ENCODE results near the gene TMEM131.
"Not testable (repeated sequence)": the region's sequence is repeated elsewhere in the genome, so short reads cannot be mapped to it uniquely, and the experiment has no call there.

The TMEM131 gene

DNA sequence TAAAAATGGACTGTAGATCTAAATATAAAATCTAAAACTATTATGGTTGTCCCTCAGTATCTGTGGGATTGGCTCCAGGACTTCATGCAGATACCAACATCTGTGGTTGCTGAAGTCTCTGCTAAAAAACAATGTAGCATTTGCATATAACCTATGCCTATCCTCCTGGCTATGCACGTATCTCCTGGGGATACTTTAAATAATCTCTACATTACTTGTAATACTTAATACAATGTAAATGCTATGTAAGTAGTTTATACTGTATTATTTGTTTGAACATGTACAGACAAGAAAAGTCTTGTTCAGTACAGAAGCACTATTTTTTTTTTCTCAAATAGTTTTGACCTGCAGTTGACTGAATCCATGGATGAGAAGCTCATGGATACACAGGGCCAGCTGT lies 147.4 kb downstream of the TMEM131 start:
- DNase-seq = no peak

DNA sequence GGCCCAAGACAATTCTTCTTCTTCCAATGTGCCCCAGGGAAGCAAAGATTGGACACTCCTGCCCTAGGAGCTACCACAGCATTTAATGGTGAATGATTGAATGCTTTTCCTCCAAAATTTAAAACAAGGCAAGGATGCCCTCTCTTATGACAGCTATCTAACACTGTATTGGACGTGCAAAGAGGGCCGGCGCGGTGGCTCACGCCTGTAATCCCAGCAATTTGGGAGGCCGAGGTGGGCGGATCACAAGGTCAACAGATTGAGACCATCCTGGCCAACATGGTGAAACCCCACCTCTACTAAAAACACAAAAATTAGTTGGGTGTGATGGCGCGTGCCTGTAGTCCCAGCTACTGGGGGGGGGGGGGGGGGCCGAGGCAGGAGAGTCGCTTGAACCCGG lies 149.0 kb downstream of the TMEM131 start:
- DNase-seq = not testable (repeated sequence)

DNA sequence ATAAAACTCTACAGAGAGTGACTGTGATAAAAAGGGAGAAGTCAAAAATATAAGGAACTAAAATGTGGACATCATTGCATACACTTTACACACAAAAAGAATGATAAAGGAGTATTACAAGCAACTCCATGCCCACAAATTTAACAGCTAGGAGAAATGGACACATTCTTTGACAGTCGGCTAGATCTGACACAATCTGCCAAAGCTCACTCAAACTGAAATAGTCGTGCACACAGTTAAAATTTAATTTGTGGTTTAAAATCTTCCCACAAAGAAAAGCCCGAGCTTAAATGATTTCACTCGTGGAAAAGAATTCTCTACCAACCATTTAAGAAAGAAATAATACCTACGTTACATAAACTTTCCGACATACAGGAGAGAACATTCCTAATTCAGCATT lies 149.9 kb downstream of the TMEM131 start:
- no peak for DNase-seq

DNA sequence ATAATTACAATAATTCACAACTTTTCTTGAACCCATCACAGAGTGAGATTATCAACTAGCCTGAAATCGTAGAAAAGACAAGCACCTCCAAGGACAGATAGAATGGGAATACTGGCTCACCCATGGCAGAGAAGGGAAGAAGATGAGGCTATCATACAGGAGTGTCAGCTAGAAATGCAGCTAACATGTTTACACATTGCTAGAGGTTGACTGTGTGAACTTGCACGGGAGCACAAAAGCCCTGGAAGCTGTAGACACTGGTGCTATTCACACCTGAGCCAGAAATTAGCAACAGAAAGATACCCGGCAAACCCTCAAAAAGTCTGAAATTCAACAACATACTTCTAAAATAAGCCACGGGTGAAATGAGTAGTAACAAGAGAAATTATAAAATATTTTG lies 150.6 kb downstream of the TMEM131 start:
- DNase-seq = no peak

DNA sequence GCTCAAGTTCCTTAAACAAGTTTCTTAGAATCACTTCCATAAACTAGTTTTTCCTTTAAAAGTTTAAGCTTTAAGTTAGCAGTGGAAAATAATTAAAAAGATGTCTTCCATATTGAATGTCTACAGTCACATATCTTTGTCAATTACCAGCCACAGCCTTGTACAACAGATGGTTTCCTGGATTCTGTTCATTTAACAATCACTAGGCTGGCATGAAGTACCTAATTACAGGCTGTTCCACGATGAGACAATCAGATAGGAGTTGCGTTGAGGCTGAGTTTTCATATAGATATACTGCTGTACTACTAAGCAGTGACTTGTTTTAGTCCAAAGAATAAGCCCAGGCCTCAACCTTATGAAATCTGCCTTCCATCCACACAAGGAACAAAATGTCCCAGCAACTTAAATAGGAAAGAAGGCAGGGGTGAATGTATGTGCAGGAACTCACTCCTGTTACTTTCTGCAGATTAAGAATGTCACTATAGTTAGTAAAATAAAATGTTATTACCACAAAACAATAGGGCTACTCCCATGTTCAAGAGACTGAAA lies 151.4 kb downstream of the TMEM131 start:
- no peak for DNase-seq

DNA sequence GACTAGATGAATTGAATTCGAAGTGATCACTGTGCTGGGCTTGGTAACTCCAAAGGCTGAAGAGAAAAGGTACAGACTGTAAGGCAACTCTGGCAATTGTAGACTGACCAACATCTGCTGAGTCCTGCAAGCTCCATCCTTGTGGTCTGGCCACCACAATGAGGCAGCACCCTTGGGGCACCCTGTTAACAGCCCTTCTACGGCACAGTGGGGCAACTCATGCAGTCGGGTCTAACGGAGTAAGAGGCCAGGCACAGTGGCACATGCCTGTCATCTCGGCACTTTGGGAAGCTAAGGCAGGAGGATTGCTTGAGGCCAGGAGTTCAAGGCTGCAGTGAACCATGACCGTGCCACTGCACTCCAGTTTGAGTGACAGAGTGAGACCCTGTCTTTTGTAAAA lies 155.6 kb downstream of the TMEM131 start:
- DNase-seq = no peak

DNA sequence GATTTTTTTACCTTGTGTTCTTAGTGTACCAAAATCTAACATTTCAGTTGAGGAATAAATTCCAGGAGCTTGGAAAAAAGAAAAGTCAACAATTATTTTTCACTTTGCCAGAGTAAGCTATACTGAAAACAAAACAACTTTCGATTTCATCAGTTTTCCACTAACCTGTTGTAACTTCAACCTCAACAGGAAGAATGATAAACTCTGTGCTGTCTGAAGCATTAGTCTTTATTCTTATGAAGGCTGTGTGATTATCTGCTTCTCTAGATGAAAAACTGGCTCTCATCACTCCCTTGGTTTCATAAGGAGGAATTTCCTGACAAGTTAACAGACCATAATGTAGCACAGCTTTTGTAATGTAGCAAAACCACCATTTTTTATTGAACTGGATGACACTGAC lies 161.1 kb downstream of the TMEM131 start:
- no peak for DNase-seq

DNA sequence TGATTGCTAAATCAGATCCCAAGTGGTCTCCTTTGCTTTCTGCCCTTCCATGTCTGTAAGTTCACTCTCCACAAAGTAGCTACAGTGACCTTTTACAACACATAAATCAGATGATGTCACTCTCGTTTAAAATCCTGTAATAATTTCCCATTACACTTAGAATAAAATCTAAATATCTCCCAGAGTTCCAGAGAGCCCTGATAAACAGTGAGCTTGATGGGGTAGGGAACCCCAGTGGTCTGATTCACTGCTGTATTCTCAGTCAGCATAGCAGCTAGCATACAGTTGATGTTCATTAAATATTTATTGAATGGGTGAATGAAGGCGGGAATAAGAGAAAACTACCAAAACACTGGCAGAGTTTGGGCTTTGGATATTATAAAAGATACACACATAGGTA lies 164.6 kb downstream of the TMEM131 start:
- no peak for DNase-seq

DNA sequence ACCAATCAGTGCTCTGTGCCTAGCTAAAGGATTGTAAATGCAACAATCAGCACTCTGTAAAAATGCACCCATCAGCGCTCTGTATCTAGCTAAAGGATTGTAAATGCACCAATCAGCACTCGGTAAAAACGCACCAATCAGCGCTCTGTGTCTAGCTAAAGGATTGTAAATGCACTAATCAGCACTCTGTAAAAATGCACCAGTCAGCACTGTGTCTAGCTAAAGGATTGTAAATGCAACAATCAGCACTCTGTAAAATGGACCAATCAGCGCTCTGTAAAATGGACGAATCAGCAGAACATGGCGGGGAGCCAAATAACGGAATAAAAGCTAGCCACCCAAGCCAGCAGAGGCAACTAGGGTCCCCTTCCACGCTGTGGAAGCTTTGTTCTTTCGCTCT lies 166.5 kb downstream of the TMEM131 start:
- not testable (repeated sequence) for DNase-seq

DNA sequence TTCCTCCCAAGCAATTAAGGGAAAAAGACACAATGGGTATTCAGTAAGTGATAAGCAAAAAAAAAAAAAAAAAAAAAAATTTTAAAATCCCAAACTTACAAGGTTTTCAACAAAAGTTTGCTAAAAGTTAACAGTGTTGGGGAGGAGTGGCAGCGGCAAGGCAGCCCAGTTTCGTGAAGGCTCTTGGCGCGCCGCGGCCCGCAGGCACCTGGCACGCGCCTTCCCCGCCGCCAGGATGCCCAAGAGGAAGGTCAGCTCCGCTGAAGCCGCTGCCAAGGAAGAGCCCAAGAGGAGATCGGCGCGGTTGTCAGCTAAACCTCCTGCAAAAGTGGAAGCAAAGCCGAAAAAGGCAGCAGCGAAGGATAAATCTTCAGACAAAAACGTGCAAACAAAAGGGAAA lies 168.7 kb downstream of the TMEM131 start:
- DNase-seq = not testable (repeated sequence)

DNA sequence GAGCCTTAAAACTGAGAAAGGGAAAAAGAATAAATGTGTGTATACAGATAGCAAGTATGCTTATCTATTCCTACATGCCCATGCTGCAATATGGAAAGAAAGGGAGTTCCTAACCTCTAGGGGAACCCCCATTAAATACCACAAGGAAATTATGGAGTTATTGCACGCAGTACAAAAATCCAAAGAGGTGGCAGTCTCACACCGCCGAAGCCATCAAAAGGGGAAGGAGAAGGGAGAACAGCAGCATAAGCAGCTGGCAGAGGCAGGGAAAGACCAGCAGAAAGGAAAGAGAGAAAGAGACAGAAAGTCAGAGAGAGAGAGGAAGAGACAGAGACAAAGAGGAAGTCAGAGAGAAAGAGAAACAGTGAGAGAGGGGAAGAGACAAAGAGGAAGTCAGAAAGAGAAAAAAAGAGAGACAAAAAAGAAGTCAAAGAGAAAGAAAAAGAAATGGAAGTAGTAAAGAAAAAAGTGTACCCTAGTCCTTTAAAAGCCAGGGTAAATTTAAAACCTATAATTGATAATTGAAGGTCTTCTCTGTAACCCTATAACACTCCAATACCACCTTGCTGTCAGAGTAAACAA lies 169.4 kb downstream of the TMEM131 start:
- not testable (repeated sequence) for DNase-seq

DNA sequence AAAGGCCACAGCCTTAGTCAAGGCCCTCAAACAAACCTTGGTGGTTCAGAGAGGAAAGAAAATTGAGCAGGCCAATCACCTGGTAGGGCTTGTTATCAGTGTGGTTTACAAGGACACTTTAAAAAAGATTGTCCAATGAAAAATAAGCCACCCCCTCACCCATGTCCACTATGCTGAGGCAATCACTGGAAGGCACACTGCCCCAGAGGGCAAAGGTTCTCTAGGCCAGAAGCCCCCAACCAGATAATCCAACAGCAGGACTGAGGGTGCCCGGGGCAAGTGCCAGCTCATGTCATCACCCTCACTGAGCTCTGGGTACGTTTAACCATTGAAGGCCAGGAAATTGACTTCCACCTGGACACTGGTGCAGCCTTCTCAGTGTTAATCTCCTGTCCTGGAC lies 171.7 kb downstream of the TMEM131 start:
- not testable (repeated sequence) for DNase-seq

DNA sequence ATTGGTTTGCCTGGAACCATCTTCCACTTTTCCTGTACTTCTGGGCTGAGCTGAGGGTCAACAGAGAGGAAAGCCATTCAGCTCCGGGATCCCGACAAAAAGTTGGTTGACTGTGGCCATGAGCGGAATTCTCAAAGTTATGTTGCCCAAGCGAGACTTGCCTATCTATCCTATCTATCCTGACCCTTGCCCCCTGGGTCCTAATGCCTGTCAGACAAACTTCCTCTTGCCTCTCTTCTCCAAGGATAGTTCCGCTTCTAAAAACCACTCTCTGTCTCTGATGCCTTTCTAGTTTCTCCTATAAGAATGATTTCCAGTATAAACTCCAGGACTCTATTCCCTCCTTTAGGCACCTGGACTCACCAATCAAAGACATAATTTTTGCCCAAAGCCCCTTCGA lies 173.9 kb downstream of the TMEM131 start:
- not testable (repeated sequence) for DNase-seq

DNA sequence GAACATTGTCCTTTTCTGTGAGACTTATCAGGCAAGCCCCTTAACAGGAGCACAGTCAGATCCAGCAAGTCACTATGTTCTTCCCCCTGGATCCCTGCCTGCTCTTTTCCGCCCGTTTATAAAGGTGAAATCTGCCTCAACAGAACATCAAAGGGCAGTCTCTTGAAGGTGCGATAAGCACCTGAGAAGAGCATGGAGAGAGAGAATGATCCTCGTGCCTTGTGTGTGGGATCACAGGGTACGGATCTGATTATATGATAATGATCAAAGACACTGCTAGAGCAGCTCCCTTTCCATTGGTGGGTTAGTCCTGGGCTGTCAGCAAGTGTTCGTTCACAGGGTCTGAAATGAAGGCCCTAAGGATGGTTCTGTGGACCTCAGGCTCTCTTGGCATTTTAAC lies 176.0 kb downstream of the TMEM131 start:
- no peak for DNase-seq

DNA sequence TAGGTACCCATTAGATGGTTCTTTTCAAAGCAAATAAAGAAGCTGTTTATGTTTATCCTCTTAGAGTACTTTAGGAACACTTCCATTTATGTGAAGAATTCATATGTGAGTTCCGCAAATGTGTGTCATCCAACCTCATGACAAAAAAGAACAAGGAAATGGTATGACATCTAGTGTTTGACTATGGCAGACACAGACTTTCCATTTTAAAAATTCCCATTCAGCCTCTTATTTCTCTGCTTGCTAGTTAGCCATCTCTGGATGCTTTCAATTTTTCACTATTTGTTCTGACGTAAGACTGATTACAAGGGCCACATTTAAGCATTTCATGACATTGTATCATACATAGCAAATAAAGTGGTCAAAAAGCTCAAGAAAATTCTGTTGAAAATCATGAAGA lies 179.3 kb downstream of the TMEM131 start:
- no peak for DNase-seq

DNA sequence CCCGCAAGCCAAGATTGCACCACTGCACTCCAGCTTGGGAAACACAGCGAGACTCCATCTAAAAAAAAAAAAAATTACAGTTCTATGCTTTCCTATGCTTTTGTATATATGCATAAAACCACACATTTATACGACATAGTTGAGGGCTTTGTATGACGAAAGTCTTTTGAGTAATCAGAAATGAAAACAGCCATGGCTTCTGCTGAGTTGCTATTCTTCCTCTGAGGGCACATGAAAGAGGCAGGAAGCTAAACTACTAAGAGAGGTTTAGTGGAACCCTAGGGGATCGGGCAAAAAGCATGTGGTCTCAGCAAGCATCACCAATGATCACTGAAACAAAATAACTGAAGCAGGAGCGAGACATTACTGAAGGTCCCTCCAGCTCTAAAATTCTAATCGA lies 182.8 kb downstream of the TMEM131 start:
- no peak for DNase-seq

DNA sequence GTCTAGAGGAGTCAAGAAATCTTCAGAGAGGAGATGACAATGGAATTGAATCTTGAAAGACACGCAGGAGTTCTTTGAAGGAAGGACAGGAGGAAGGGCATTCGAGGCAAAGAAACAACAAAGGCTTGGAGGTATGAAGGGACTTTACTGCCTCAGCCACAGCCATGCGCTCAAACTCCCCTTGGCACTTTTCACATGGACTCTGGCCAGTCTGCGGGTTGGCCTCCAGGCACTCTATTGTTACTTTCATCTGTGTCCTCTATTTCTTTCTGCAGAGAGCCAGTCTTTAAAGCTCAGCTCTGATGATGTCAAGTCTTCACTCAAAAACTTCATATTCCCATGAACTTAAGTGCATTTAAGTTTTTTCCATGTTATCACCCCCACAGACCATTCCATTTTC lies 186.9 kb downstream of the TMEM131 start:
- DNase-seq = no peak

DNA sequence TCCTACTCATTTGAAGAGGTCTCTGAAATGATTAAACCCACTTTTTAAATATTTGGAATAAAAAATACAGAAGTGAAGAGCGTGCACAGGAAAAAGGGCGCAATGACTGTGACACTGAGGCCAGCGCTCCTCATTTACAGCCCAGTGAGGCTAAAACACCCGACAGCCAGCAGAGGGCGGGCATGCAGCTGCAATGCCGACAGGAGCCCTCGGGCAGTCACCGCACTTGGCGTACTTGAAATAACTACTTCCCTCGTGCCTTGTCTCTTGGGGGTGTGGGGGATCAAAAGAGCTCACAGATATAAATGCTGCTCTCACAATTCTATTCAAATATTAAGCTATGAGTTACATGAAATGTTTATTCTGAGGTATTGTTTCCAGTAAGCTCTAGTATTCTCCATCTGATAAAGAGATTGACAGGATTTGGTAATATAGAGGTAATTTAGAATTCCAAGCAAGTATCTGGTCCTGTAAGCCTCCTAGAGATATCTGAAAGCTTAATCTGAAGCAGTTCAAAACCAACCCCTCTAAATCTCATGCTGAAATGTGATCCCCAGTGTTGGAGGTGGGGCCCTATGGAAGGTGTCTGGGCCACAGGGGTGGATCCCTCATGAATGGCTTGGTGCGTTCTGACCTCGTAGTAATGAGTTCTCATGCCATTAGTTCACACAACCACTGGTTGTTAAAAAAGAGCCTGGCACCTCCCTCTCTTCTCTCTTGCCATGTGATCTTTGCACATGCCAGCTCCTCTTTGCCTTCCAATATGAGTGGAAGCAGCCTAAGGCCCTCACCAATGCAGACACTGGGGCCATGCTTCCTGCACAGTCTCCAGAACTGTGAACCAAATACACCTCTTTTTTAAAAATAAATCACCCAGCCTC lies 188.8 kb downstream of the TMEM131 start:
- DNase-seq = peak; percentile 71

DNA sequence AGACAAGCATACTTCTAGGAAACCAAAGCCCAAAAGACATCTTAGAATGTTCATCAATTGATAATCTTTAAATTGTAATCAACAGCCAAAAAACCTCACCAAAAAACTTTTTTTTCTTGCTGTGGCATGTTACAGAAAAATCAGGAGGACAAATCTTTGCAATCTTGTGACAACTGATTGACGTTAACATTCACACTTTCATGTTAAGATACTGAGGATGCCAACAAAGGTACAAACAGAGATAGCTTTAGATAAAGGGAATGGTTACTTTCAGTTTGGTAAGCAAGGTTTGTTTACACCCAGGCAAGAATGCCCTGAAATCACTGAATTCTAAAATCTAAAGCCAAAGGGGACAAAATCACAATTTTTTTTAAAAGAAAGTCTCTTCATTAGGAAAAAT lies 190.0 kb downstream of the TMEM131 start:
- DNase-seq = no peak

DNA sequence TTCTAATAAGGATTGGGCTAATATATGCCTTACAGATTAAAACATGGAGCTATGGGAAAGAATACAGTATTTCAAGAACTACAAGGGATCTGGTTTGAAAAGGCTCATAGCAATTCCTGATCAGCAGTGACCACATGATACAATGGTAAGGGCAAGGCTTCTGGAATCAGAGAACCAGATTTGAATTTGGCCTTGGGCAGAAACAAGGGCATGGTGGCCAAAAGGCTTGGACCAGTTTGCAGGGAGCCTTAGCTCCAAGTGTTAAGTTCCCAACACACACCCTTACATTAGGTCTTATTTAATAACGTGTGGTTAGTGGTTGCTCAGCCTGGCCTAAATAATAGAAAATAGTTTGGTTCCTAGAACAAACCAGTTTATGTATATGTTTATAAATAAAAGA lies 194.7 kb downstream of the TMEM131 start:
- DNase-seq = no peak

DNA sequence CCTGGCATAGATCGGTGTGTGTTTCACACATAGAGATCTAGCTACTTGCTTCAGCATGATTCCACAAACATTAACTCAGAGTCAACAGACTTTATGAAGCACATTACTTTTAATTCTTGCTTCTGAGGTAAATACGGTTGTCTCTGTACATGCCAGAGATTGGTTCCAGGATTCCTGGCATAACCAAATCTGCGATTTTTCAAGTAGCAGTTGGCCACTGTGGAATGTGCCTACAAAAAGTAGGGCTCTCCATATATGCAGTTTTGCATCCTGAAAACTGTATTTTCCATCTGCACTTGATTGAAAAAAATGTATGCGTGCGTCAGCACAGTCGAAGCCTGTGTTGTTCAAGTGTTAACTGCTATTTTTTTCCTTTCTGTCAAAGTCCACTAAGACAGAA lies 197.3 kb downstream of the TMEM131 start:
- no peak for DNase-seq

DNA sequence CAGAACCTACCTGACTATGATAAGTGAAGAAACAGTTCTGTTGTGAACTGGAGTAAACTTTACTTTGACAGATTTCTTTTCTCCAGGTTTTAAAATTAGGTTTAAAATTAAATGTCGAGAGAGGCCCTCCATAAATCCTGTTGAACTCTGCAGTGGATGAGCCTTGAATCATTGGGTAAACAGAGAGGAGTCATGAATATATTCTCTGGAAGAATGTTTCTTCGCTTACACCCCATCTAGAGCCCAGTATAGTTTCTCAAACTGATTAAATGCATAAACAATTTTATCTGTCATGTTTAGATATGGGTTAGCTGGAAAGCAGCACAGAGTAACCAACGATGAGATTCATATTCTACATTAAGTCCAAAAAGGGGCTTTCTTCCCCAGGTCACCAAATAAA lies 198.4 kb downstream of the TMEM131 start:
- DNase-seq = no peak

DNA sequence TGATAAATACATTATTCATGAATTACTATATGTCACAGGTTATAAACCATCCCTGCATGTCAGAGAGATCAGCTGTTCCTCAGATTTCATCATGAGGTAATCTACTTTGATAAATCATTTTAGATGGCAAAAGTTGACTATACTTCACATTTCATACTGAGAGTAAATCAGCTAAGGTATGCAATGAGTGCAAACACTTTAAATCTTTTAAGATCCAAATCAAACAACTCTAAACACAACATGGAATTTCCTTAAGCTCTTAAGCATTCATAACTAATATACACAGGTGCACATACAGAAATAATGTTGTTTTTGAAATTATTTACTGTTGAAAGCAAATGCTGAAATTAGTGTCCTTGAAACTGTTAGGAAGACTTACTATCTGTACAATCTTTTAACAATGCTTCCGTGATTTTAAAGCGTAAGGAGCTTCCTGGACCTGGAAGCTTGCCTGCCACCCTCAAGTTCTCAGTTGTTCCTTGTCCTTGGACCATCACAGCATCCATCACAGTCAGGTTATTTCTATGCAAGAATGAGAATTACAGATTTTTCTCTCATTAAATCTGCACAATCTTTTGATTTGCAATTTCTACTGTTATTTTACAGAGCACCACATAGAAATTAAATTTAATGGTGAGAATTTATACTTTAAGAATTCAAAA lies 199.2 kb downstream of the TMEM131 start:
- DNase-seq = no peak

DNA sequence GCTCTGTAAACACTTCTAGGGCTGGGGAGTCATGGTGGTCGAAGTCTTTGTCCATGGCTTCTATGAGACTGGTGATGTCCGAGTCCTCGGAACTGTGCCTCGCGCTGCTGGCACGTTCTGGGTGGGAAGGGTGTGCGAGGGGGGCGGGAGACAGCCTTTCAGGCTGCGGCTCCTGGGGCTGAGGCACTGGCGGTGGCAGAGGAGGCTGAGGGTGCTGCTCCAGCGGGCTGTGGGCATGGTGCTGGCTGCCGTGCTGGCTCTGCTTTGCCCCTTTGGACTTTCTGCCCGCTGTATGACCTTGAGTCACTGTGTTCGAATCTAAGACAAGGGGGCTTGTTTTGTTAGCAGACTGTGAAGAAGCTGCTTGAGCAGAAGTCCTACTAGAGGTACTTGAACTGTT lies 203.3 kb downstream of the TMEM131 start:
- DNase-seq = no peak

Data from stimulated activated naive CD4-positive, alpha-beta T cell treated with Interleukin-2 at 50 U/mL for 16 hours (primary cell).